GM19324 (cell line): ENCODE measurements around the gene ADAM17.
"Not testable (repeated sequence)": the region's sequence is repeated elsewhere in the genome, so short reads cannot be mapped to it uniquely, and the experiment has no call there.

ENCODE experiments used
- ATAC-seq: cut with Tn5 transposase; IDR thresholded peaks from one replicate; pipeline ENCODE4 v1.9.1; 2021; ENCODE audit warnings: mild to moderate bottlenecking, moderate library complexity; ENCODE audit not compliant: unreplicated experiment, low FRiP score

ADAM17 gene

GRCh38 chr2:9570182-9571060 is 14.8 kb upstream of the ADAM17 start:
- ATAC-seq, result no peak

GRCh38 chr2:9565436-9566153 is 10.0 kb upstream of the ADAM17 start:
- no peak for ATAC-seq

- no peak for ATAC-seq
Observed at GRCh38 chr2:9560628-9561027, 5.0 kb upstream of the ADAM17 start.

GRCh38 chr2:9558948-9559381 is 3.3 kb upstream of the ADAM17 start:
- no peak for ATAC-seq

- ATAC-seq, result no peak
Observed at GRCh38 chr2:9556121-9556743, 602 bp upstream of the ADAM17 start.

- ATAC-seq, result no peak
Observed at GRCh38 chr2:9554921-9555296, 721 bp downstream of the ADAM17 start.

- ATAC-seq, result no peak
Observed at GRCh38 chr2:9552219-9553178, 3.1 kb downstream of the ADAM17 start.

- ATAC-seq, result not testable (repeated sequence)
Observed at GRCh38 chr2:9550859-9551391, 4.7 kb downstream of the ADAM17 start.

GRCh38 chr2:9549420-9549819 is 6.2 kb downstream of the ADAM17 start:
- ATAC-seq, result no peak

GRCh38 chr2:9548506-9548905 is 7.1 kb downstream of the ADAM17 start:
- ATAC-seq, result peak; percentile 52

- ATAC-seq, result no peak
Observed at GRCh38 chr2:9547262-9547991, 8.2 kb downstream of the ADAM17 start.

- ATAC-seq, result no peak
Observed at GRCh38 chr2:9545502-9545901, 10.1 kb downstream of the ADAM17 start.

- no peak for ATAC-seq
Observed at GRCh38 chr2:9543557-9543956, 12.1 kb downstream of the ADAM17 start.

- ATAC-seq, result no peak
Observed at GRCh38 chr2:9539531-9539930, 16.1 kb downstream of the ADAM17 start.

GRCh38 chr2:9538000-9538507 is 17.6 kb downstream of the ADAM17 start:
- ATAC-seq, result no peak

GRCh38 chr2:9536504-9536903 is 19.1 kb downstream of the ADAM17 start:
- no peak for ATAC-seq

- ATAC-seq, result no peak
Observed at GRCh38 chr2:9535177-9535576, 20.5 kb downstream of the ADAM17 start.

- no peak for ATAC-seq
Observed at GRCh38 chr2:9533663-9534062, 22.0 kb downstream of the ADAM17 start.

GRCh38 chr2:9532421-9532820 is 23.2 kb downstream of the ADAM17 start:
- no peak for ATAC-seq
